ENCODE results near the gene TENM3. TPM values are rescaled to one million over a fixed set of nuclear protein-coding genes. Genes with fewer than 3 reads are reported as not detected.

TENM3 gene
- total RNA-seq, 4 donors from 2014 or later: 3.4 to 9.8 (median 6.9) TPM

DNA sequence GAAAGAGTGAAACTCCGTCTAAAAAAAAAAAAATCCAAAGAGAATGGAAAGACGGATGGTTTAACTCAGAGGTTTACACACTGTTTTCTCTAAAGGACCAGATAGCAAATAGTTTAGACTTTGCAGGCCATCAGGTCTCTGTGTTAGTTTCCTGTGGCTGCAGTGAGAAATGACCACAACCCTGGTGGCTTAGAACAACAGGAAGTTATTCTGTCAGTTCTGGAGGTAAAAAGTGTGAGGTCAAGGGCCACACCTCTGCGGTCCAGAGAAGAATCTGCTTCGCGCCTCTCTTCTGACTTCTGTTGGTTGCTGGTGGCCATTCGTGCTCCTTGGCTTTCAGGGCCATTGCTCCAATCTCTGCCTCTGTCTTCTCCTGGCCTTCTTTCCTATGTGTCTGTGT lies 76.9 kb downstream of the TENM3 start:
- no peak for DNase-seq
- WGBS, 2 donors (ENCODE audit: low coverage in 1 of 2): 71 to 75% methylated on average over 1 to 6 of the region's 6 CpGs
- intact Hi-C loops (cut with DNase I; ENCODE audit: low total_unique reads): loop anchor here (5.0 kb wide), 1 partner anchor 342 kb away; no protein-coding TSS in a partner anchor
- no peak overlapping the region for H3K4me3 ChIP-seq
- no peak overlapping the region for H3K27ac ChIP-seq
- H3K9me3 ChIP-seq: no peaks in the 10 kb centered on the region
- no peaks in the 10 kb centered on the region for H3K36me3 ChIP-seq
- no peak for TF ChIP-seq POLR2AphosphoS5 (IDR thresholded peaks at IDR 0.05)
- TF ChIP-seq POLR2A (IDR thresholded peaks at IDR 0.05): no peak
- TF ChIP-seq EP300 (IDR thresholded peaks at IDR 0.05; ENCODE audit: low read depth): no peak
- TF ChIP-seq, protein P1, sequence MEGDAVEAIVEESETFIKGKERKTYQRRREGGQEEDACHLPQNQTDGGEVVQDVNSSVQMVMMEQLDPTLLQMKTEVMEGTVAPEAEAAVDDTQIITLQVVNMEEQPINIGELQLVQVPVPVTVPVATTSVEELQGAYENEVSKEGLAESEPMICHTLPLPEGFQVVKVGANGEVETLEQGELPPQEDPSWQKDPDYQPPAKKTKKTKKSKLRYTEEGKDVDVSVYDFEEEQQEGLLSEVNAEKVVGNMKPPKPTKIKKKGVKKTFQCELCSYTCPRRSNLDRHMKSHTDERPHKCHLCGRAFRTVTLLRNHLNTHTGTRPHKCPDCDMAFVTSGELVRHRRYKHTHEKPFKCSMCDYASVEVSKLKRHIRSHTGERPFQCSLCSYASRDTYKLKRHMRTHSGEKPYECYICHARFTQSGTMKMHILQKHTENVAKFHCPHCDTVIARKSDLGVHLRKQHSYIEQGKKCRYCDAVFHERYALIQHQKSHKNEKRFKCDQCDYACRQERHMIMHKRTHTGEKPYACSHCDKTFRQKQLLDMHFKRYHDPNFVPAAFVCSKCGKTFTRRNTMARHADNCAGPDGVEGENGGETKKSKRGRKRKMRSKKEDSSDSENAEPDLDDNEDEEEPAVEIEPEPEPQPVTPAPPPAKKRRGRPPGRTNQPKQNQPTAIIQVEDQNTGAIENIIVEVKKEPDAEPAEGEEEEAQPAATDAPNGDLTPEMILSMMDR (IDR thresholded peaks at IDR 0.05): no peak
- no peaks in the 10 kb centered on the region for H3K4me1 ChIP-seq
- in situ Hi-C loops (cut with MboI; ENCODE audit: low pct_ligation_motif_present in 1 of 4, low pct_unique_long_range_greater_than_20kb in 1 of 4, low sequenced_read_pairs in 3 of 4): no loop called here
- no peaks in the 10 kb centered on the region for H3K27me3 ChIP-seq

DNA sequence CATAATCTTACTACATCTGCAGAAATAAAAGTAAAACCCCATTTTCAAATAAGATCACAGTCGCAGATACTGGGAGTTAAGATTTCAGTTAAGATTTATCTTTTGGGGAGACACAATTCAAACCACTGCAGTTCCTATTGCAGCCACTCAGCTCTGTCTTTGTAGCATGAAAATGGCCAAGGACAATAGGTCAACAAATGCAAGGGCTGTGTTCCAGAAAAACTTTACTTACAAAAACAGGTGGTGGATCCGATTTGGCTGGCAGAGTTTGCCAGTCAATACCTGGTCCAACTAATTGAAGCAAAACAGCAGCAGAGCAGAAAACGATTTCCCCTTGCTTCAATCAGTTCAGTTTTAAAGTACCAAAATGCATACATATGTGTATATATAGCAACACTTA lies 77.4 kb downstream of the TENM3 start:
- H3K4me3 ChIP-seq: no peak overlapping the region
- in situ Hi-C loops (cut with MboI; ENCODE audit: low pct_ligation_motif_present in 1 of 4, low pct_unique_long_range_greater_than_20kb in 1 of 4, low sequenced_read_pairs in 3 of 4): no loop called here
- H3K36me3 ChIP-seq: no peaks in the 10 kb centered on the region
- DNase-seq: no peak
- H3K27me3 ChIP-seq: no peaks in the 10 kb centered on the region
- intact Hi-C loops (cut with DNase I; ENCODE audit: low total_unique reads): loop anchor here (5.0 kb wide), 1 partner anchor 342 kb away; no protein-coding TSS in a partner anchor
- WGBS, 2 donors (ENCODE audit: low coverage in 1 of 2): 75 to 77% methylated on average over 3 of the region's 3 CpGs
- H3K27ac ChIP-seq: no peak overlapping the region
- TF ChIP-seq, protein P1 (IDR thresholded peaks at IDR 0.05): no peak
- no peak for TF ChIP-seq EP300 (IDR thresholded peaks at IDR 0.05; ENCODE audit: low read depth)
- no peak for TF ChIP-seq POLR2A (IDR thresholded peaks at IDR 0.05)
- no peak for TF ChIP-seq POLR2AphosphoS5 (IDR thresholded peaks at IDR 0.05)
- H3K9me3 ChIP-seq: no peaks in the 10 kb centered on the region
- H3K4me1 ChIP-seq: no peaks in the 10 kb centered on the region

DNA sequence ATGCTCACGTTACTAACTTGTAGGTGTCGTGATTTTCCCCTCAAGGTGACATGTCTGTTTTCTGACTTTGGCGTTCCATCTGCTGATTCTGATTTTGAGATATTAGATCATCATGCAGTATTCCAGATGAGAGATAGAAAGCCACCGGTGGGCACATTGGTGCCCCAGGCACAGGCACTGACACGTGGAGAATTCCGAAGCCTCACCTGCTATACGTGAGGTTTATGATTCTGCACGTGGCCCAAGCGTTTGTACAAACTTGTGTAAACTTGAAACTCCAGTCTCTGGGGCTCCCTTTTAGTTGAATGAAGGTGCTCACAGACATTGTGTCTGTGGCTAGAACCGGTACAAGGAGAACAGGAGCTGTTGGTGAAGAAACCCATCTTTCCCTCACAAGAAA lies 81.1 kb downstream of the TENM3 start:
- Histone ChIP-seq H3K4me1 (no peaks in the 10 kb centered on the region), H3K9me3 (no peaks in the 10 kb centered on the region), H3K36me3 (no peaks in the 10 kb centered on the region), H3K4me3 (no peak overlapping the region), H3K27ac (no peak overlapping the region), H3K27me3 (no peaks in the 10 kb centered on the region)
- intact Hi-C loops (cut with DNase I; ENCODE audit: low total_unique reads) (loop anchor here (5.0 kb wide), 1 partner anchor 338 kb away; no protein-coding TSS in a partner anchor), in situ Hi-C loops (cut with MboI; ENCODE audit: low pct_ligation_motif_present in 1 of 4, low pct_unique_long_range_greater_than_20kb in 1 of 4, low sequenced_read_pairs in 3 of 4) (no loop called here)
- whole genome bisulfite sequencing, 2 donors (ENCODE audit: low coverage in 1 of 2): 77 to 82% methylated on average over 5 to 10 of the region's 10 CpGs
- TF ChIP-seq POLR2AphosphoS5 (IDR thresholded peaks at IDR 0.05): no peak
- TF ChIP-seq EP300 (IDR thresholded peaks at IDR 0.05; ENCODE audit: low read depth): no peak
- TF ChIP-seq, protein P1 (IDR thresholded peaks at IDR 0.05): no peak
- TF ChIP-seq POLR2A (IDR thresholded peaks at IDR 0.05): no peak
- no peak for DNase-seq

DNA sequence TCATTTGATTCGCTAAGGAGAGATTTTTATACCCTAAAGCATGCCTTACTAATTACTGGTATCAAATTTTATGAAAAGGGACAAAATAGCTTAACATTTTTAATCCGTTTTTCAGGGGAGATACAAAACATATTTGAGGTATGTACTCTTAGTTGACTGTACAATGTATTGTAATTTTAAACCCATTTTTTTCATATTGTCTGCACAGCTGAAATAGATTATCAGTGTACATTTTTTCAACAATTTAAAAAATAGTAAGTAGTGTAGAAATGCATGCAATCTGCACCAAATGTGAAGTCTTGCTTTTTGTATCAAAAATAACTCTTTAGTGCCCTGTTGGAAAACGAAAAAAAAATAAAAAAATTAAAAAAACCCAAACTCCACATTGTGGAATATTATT lies 82.2 kb downstream of the TENM3 start:
- Histone ChIP-seq H3K9me3 (no peaks in the 10 kb centered on the region), H3K27me3 (no peaks in the 10 kb centered on the region), H3K4me1 (no peaks in the 10 kb centered on the region), H3K4me3 (no peak overlapping the region), H3K27ac (no peak overlapping the region), H3K36me3 (no peaks in the 10 kb centered on the region)
- intact Hi-C loops (cut with DNase I; ENCODE audit: low total_unique reads) (no loop called here), in situ Hi-C loops (cut with MboI; ENCODE audit: low pct_ligation_motif_present in 1 of 4, low pct_unique_long_range_greater_than_20kb in 1 of 4, low sequenced_read_pairs in 3 of 4) (no loop called here)
- WGBS, 2 donors (ENCODE audit: low coverage in 1 of 2): 52 to 60% methylated on average over 3 of the region's 3 CpGs
- no peak for DNase-seq
- TF ChIP-seq, protein P1 (IDR thresholded peaks at IDR 0.05): no peak
- no peak for TF ChIP-seq POLR2AphosphoS5 (IDR thresholded peaks at IDR 0.05)
- TF ChIP-seq POLR2A (IDR thresholded peaks at IDR 0.05): no peak
- TF ChIP-seq EP300 (IDR thresholded peaks at IDR 0.05; ENCODE audit: low read depth): no peak
